Progenitor cell of endocrine pancreas (in vitro differentiated cells): ENCODE results near the gene FAM186B. TPM values are rescaled to one million over a fixed set of nuclear protein-coding genes. Genes with fewer than 3 reads are reported as not detected.
A peak's percentile ranks its signal among the peaks of the same experiment; 100 is the strongest.

ENCODE experiments used
- DNase-seq: peaks from one replicate; pipeline ENCODE4 v3.0.0; 2021; ENCODE audit warnings: low spot score; ENCODE audit not compliant: unreplicated experiment
- H3K27ac Mint-ChIP-seq: 2 replicates; pipeline ENCODE4 v1.8.0; 2021; ENCODE audit warnings: mild to moderate bottlenecking, moderate library complexity, mixed read lengths
- H3K27me3 Mint-ChIP-seq: 2 replicates; pipeline ENCODE4 v1.8.0; 2021; ENCODE audit warnings: mixed read lengths
- H3K36me3 Mint-ChIP-seq: 2 replicates; pipeline ENCODE4 v1.8.0; 2022; ENCODE audit warnings: mixed read lengths; ENCODE audit not compliant: insufficient read depth
- H3K4me1 Mint-ChIP-seq: 2 replicates; pipeline ENCODE4 v1.8.0; 2021; ENCODE audit warnings: low read depth, mixed read lengths
- H3K4me3 Mint-ChIP-seq: 2 replicates; pipeline ENCODE4 v1.8.0; 2021; ENCODE audit warnings: low read depth, mild to moderate bottlenecking, moderate library complexity, mixed read lengths
- H3K9me3 Mint-ChIP-seq: 2 replicates; pipeline ENCODE4 v1.8.0; 2021; ENCODE audit warnings: low read depth, mixed read lengths
- CTCF ChIP-seq: fragments of 200-600 bp; sonication (generic); IDR thresholded peaks from one replicate; pipeline ENCODE4 v1.5.0; 2021; ENCODE audit warnings: antibody characterized with exemption, mild to moderate bottlenecking; ENCODE audit not compliant: unreplicated experiment
- total RNA-seq: library from RNA; stranded (reverse); gene quantifications from 2 replicates; pipeline ENCODE4 v1.2.1, GENCODE V29; 2021

The FAM186B gene
- total RNA-seq, 1 donor from 2014 or later: 0.24 TPM

- Mint-ChIP-seq H3K36me3 (peaks cover 12% of the 10 kb centered on the region), H3K4me1 (peaks cover 18% of the 10 kb centered on the region), H3K9me3 (no peaks in the 10 kb centered on the region), H3K27me3 (peaks cover 63% of the 10 kb centered on the region), H3K27ac (peak within 1 kb of the TSS; percentile 69), H3K4me3 (peak within 1 kb of the TSS; percentile 78)
- no peak for TF ChIP-seq CTCF
- DNase-seq: peak; percentile 74
These were observed 66.7 kb downstream of the FAM186B start, which contains the start of gene KCNH3 for GRCh38 chr12:49538510-49539403. KCNH3 (plus strand) TSS chr12:49539030; CDS start chr12:49539417, 387 bp downstream.

- peak overlapping the region; percentile 69 for H3K27ac Mint-ChIP-seq
- TF ChIP-seq CTCF: peak; percentile 32
- H3K9me3 Mint-ChIP-seq: no peaks in the 10 kb centered on the region
- peak overlapping the region; percentile 78 for H3K4me3 Mint-ChIP-seq
- H3K4me1 Mint-ChIP-seq: peaks cover 22% of the 10 kb centered on the region
- H3K27me3 Mint-ChIP-seq: peaks cover 55% of the 10 kb centered on the region
- peaks cover 10% of the 10 kb centered on the region for H3K36me3 Mint-ChIP-seq
- DNase-seq: no peak
These were observed 67.5 kb downstream of the FAM186B start for GRCh38 chr12:49537752-49538509.

Other genes starting within 250 kb of the FAM186B start
- gene SPATS2, start 238.2 kb downstream of the FAM186B start, total RNA-seq: 84.4 and 87.1 TPM in 2 replicates
- gene KCNH3, start 66.6 kb downstream of the FAM186B start, total RNA-seq: 29.2 and 31.9 TPM in 2 replicates
- gene MCRS1, start 37.5 kb downstream of the FAM186B start, total RNA-seq: 88.1 and 92.6 TPM in 2 replicates
- gene PRPF40B, start 17.9 kb upstream of the FAM186B start, total RNA-seq: 57.4 and 63.4 TPM in 2 replicates
- 10.8 and 11.9 TPM in 2 replicates for gene FMNL3, start 101.8 kb upstream of the FAM186B start, total RNA-seq
- gene TMBIM6, start 135.9 kb upstream of the FAM186B start, total RNA-seq: 442 and 449 TPM in 2 replicates
- gene NCKAP5L, start 222.8 kb upstream of the FAM186B start, total RNA-seq: 33.4 and 34.5 TPM in 2 replicates
- 6.1 and 7.3 TPM in 2 replicates for gene BCDIN3D, start 237.5 kb upstream of the FAM186B start, total RNA-seq